KMS-11 (cell line): Measurements from ENCODE around the gene MCM9.

Experiments used
- H2AFZ ChIP-seq: fragments of 200-600 bp; sonication (generic); 2 replicates; pipeline ENCODE4 v1.6.1; 2016; ENCODE audit warnings: antibody characterized with exemption, mixed run types, low read depth
- H3K27ac ChIP-seq: fragments of 200-600 bp; sonication (generic); 2 replicates; pipeline ENCODE4 v1.6.1; 2016; ENCODE audit warnings: mild to moderate bottlenecking, mixed run types
- H3K27me3 ChIP-seq: fragments of 200-600 bp; sonication (generic); 2 replicates; pipeline ENCODE4 v1.6.1; 2017; ENCODE audit warnings: mild to moderate bottlenecking, low read depth, mixed run types, moderate library complexity; ENCODE audit not compliant: insufficient read depth
- H3K36me3 ChIP-seq: fragments of 200-600 bp; sonication (generic); 2 replicates; pipeline ENCODE4 v1.6.1; 2017; ENCODE audit warnings: mild to moderate bottlenecking, mixed run types; ENCODE audit not compliant: insufficient read depth
- H3K4me1 ChIP-seq: fragments of 200-600 bp; sonication (generic); 2 replicates; pipeline ENCODE4 v1.6.1; 2016; ENCODE audit warnings: mild to moderate bottlenecking, low read depth, mixed run types; ENCODE audit not compliant: poor library complexity, severe bottlenecking
- H3K4me2 ChIP-seq: fragments of 200-600 bp; sonication (generic); 2 replicates; pipeline ENCODE4 v1.7.0; 2016; ENCODE audit warnings: mild to moderate bottlenecking, mixed run types
- H3K4me3 ChIP-seq: fragments of 200-600 bp; sonication (generic); IDR thresholded peaks from 2 replicates; pipeline ENCODE4 v1.6.1; 2017; ENCODE audit warnings: low read depth, low read length, mixed read lengths; ENCODE audit not compliant: insufficient read depth
- H3K79me2 ChIP-seq: fragments of 200-600 bp; sonication (generic); 2 replicates; pipeline ENCODE4 v1.6.1; 2016; ENCODE audit warnings: low read depth, mixed run types; ENCODE audit not compliant: insufficient read depth
- H3K9ac ChIP-seq: fragments of 200-600 bp; sonication (generic); 2 replicates; pipeline ENCODE4 v1.6.1; 2016; ENCODE audit warnings: mild to moderate bottlenecking, mixed run types
- H4K20me1 ChIP-seq: fragments of 200-600 bp; sonication (generic); 2 replicates; pipeline ENCODE4 v1.6.1; 2016; ENCODE audit warnings: mild to moderate bottlenecking, mixed run types; ENCODE audit not compliant: insufficient read depth
- CTCF ChIP-seq: fragments of 200-600 bp; sonication (generic); conservative IDR thresholded peaks from 2 replicates; pipeline ENCODE4 v1.6.1; 2017; ENCODE audit warnings: low read depth, mild to moderate bottlenecking, antibody characterized with exemption, low read length, moderate library complexity, mixed read lengths

The MCM9 gene

GRCh38 chr6:118789419-118789818, 145.5 kb downstream of the MCM9 start:
- H3K4me3 ChIP-seq = no peak overlapping the region
- H3K4me2 ChIP-seq = no peak overlapping the region
- no peaks in the 10 kb centered on the region for H3K79me2 ChIP-seq
- H3K4me1 ChIP-seq = no peaks in the 10 kb centered on the region
- no peak overlapping the region for H3K9ac ChIP-seq
- no peaks in the 10 kb centered on the region for H4K20me1 ChIP-seq
- no peak overlapping the region for H3K27ac ChIP-seq
- H3K27me3 ChIP-seq = no peaks in the 10 kb centered on the region
- H2AFZ ChIP-seq = no peak overlapping the region
- H3K36me3 ChIP-seq = no peaks in the 10 kb centered on the region
- TF ChIP-seq CTCF = no peak

- Histone ChIP-seq H3K4me1 (no peaks in the 10 kb centered on the region), H3K27ac (no peak overlapping the region), H3K4me2 (no peak overlapping the region), H3K9ac (no peak overlapping the region), H4K20me1 (no peaks in the 10 kb centered on the region), H3K36me3 (no peaks in the 10 kb centered on the region), H3K27me3 (no peaks in the 10 kb centered on the region), H3K4me3 (no peak overlapping the region), H3K79me2 (no peaks in the 10 kb centered on the region), H2AFZ (no peak overlapping the region)
- TF ChIP-seq CTCF = no peak
These were observed 146.3 kb downstream of the MCM9 start for GRCh38 chr6:118788702-118789101.

GRCh38 chr6:118787724-118788423, 147.1 kb downstream of the MCM9 start:
- Histone ChIP-seq H4K20me1 (no peaks in the 10 kb centered on the region), H3K79me2 (no peaks in the 10 kb centered on the region), H2AFZ (no peak overlapping the region), H3K27me3 (no peaks in the 10 kb centered on the region), H3K36me3 (no peaks in the 10 kb centered on the region), H3K27ac (no peak overlapping the region), H3K4me3 (no peak overlapping the region), H3K4me2 (no peak overlapping the region), H3K4me1 (no peaks in the 10 kb centered on the region), H3K9ac (no peak overlapping the region)
- TF ChIP-seq CTCF = no peak

- H3K79me2 ChIP-seq = no peaks in the 10 kb centered on the region
- H3K9ac ChIP-seq = no peak overlapping the region
- H3K27me3 ChIP-seq = no peaks in the 10 kb centered on the region
- no peaks in the 10 kb centered on the region for H3K36me3 ChIP-seq
- no peak overlapping the region for H3K4me3 ChIP-seq
- no peak for TF ChIP-seq CTCF
- no peaks in the 10 kb centered on the region for H4K20me1 ChIP-seq
- H3K4me1 ChIP-seq = no peaks in the 10 kb centered on the region
- no peak overlapping the region for H3K27ac ChIP-seq
- no peak overlapping the region for H2AFZ ChIP-seq
- H3K4me2 ChIP-seq = no peak overlapping the region
These were observed 148.1 kb downstream of the MCM9 start for GRCh38 chr6:118786596-118787453.
